ENCODE measurements around the gene APOBEC3F.

- no peak for TF ChIP-seq EZH2 (IDR thresholded peaks at IDR 0.05)
- no peak for TF ChIP-seq POLR2AphosphoS5 (IDR thresholded peaks at IDR 0.05; ENCODE audit: borderline replicate concordance, low read depth, low read length)
- no peak for TF ChIP-seq FOXP2 (optimal IDR thresholded peaks at IDR 0.05; ENCODE audit: control extremely low read depth, extremely low read length, insufficient read depth)
These were observed 48.0 kb downstream of the APOBEC3F start for GRCh38 chr22:39088685-39089032.
